NT2/D1 (cell line): Measurements from ENCODE around the gene IFIH1.

ENCODE experiments used
- DNase-seq: peaks from one replicate; pipeline ENCODE4 v3.0.0-alpha.2; 2011; ENCODE audit warnings: low read depth, low spot score
- H3K27me3 ChIP-seq: 2 replicates; pipeline ENCODE4 v1.6.0; 2011; ENCODE audit warnings: mild to moderate bottlenecking; ENCODE audit not compliant: insufficient read length, insufficient read depth
- H3K36me3 ChIP-seq: 2 replicates; pipeline ENCODE4 v1.6.1; 2011; ENCODE audit warnings: mild to moderate bottlenecking, low read length, mixed read lengths; ENCODE audit not compliant: insufficient read depth, insufficient read length
- H3K4me1 ChIP-seq: 2 replicates; pipeline ENCODE4 v1.5.1; 2011; ENCODE audit not compliant: insufficient read depth, insufficient read length
- H3K4me3 ChIP-seq: 2 replicates; pipeline ENCODE4 v1.5.1; 2011; ENCODE audit warnings: low read depth; ENCODE audit not compliant: insufficient read length
- H3K9ac ChIP-seq: 2 replicates; pipeline ENCODE4 v1.6.0; 2011; ENCODE audit warnings: low read depth; ENCODE audit not compliant: insufficient read length
- H3K9me3 ChIP-seq: 2 replicates; pipeline ENCODE4 v1.5.1; 2011; ENCODE audit warnings: mild to moderate bottlenecking, low read length; ENCODE audit not compliant: insufficient read depth
- SUZ12 ChIP-seq: IDR thresholded peaks from 2 replicates; pipeline ENCODE4 v1.6.1; 2011; ENCODE audit not compliant: insufficient read length, insufficient read depth; ENCODE audit errors: extremely low read depth
- YY1 ChIP-seq: IDR thresholded peaks from 2 replicates; pipeline ENCODE4 v1.6.1; 2011; ENCODE audit not compliant: insufficient read length, insufficient read depth
- ZNF274 ChIP-seq: IDR thresholded peaks from 2 replicates; pipeline ENCODE4 v1.6.1; 2011; ENCODE audit warnings: mild to moderate bottlenecking, low read depth, low read length

IFIH1 gene

DNA sequence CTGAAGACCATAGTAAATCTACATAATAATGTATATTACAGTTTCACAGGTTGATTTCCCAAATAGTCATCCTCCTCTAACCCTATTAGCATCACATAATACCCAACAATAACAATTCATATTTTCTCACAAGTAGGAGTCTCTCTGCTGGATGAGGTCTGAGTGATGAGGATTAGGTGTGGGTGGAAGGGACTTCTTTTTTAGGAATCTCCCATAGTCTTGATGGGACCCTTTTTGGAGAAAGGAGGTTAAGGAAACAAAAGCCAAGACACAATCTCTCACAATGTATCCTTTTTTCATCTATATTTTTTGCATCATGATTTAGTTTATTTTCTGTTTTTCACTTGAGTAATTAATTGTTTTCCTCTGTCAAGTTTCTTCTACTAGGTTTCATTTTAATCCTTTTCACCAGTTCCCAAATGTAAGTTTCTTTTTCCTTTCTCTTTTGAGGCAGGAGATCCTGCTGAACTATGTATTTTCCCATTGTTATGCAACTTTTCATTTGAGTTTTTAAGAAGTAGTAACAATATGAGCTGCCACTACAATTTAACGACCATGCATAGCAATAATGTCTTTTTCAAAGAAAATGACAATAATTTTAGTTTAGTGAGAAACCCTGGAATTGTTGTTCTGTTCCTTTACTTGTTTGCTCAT, 2.5 kb upstream of the IFIH1 start:
- Histone ChIP-seq H3K9ac (no peak overlapping the region), H3K4me1 (no peaks in the 10 kb centered on the region), H3K27me3 (peaks cover 38% of the 10 kb centered on the region), H3K9me3 (no peaks in the 10 kb centered on the region), H3K36me3 (no peaks in the 10 kb centered on the region), H3K4me3 (no peak overlapping the region)
- DNase-seq, result no peak
- TF ChIP-seq SUZ12, result no peak
- TF ChIP-seq ZNF274, result no peak
- TF ChIP-seq YY1, result no peak

DNA sequence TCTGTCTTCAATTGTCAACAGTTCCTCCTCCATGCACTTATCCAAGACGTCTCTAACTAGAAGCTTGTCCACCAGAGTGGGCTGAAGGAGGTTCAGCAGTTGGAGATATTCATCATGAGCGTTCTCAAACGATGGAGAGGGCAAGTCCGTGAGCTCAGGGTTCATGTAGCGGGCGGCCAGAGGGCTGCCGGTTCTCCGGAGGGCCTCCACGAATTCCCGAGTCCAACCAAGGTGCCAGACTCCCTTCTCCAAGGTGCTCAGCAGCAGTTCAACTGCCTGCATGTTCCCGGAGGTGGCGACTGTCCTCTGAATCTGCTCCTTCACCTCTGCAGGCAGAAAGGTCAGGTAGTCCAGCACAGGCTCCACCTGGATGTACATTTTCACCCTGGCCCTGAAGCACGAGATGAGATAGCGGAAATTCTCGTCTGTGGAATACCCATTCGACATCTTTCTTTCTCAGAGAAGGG, 590 bp downstream of the IFIH1 start:
- H3K9ac ChIP-seq, result peak overlapping the region; percentile 14
- H3K4me1 ChIP-seq, result no peaks in the 10 kb centered on the region
- DNase-seq, result no peak
- no peaks in the 10 kb centered on the region for H3K36me3 ChIP-seq
- peak overlapping the region; percentile 65 for H3K4me3 ChIP-seq
- TF ChIP-seq ZNF274 (no peak), YY1 (no peak), SUZ12 (no peak)
- no peaks in the 10 kb centered on the region for H3K9me3 ChIP-seq
- peaks cover 40% of the 10 kb centered on the region for H3K27me3 ChIP-seq

DNA sequence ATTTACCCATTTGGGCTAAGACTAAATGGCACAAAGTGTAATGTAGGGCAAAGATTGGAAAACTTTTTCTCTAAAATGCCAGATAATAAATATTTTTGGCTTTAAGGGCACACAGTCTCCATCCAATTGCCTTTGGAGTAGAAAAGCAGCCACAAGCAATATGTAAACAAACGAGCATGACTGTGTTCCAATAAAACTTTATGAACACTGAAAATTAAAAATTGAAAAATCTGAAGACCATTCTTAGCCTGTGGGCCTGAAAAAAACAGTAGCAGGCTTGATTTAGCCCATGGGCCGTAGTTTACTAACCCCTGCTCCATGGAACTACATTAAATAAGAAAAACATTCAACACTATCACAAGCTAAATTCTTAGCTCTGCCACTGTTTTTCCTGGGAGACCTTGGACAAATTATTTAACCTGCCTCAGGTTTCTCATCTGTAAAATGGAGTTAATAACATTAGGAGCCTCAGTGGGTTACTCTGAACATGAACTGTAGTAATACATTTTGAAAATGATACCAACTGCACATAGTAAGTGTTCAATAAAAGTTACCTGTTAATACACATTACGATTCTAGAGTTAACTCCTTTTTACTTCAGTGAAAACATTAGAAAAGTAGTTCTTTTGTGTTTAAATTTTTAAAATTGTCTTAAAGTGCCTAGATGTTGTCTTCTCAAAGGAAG, 1.3 kb downstream of the IFIH1 start:
- no peaks in the 10 kb centered on the region for H3K36me3 ChIP-seq
- no peak for DNase-seq
- H3K9ac ChIP-seq, result no peak overlapping the region
- no peak for TF ChIP-seq YY1
- TF ChIP-seq SUZ12, result no peak
- no peak for TF ChIP-seq ZNF274
- H3K4me1 ChIP-seq, result no peaks in the 10 kb centered on the region
- no peaks in the 10 kb centered on the region for H3K9me3 ChIP-seq
- peaks cover 40% of the 10 kb centered on the region for H3K27me3 ChIP-seq
- H3K4me3 ChIP-seq, result no peak overlapping the region

DNA sequence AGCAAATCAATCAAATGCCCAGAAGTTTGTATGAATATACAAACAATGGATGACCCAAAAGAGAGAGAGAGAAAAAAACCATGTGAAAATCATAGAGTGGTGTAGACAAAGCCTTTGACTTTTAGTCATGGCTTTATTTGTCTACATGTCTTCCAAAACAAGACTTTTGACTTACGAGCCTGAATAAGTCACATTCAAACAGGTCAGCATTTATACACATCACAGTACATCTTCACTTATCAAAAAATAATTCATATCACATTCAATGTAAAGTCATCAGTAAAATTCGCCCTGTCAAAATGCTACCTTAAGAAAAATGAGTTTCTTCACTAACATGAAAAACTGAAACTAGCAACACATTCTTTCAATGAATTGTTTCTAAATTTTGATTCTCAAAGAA, 1.9 kb downstream of the IFIH1 start:
- no peak for DNase-seq
- Histone ChIP-seq H3K27me3 (peaks cover 40% of the 10 kb centered on the region), H3K9ac (no peak overlapping the region), H3K9me3 (no peaks in the 10 kb centered on the region), H3K4me1 (no peaks in the 10 kb centered on the region), H3K4me3 (no peak overlapping the region), H3K36me3 (no peaks in the 10 kb centered on the region)
- TF ChIP-seq SUZ12, result no peak
- TF ChIP-seq ZNF274, result no peak

DNA sequence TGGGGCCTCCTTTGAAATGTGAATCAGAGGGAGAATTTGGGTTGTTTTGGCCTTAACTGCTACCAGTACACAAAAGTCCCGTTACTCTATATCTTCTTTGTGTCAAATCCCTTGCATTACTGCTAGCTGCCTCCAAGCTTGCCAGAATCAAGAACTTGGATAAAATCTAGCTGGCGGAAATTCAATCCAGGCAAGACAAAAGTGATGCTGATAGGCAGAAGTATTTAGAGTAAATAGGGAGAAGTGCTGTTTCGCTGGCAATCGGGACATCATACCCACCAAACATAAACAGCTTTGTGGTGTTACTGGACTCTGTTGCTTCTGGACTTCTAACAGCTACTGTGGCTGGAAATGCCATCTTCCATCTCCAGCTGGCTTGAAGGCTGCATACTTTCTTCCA, 2.5 kb downstream of the IFIH1 start:
- no peaks in the 10 kb centered on the region for H3K4me1 ChIP-seq
- H3K9ac ChIP-seq, result no peak overlapping the region
- TF ChIP-seq ZNF274 (no peak), SUZ12 (no peak), YY1 (no peak)
- no peak for DNase-seq
- peaks cover 40% of the 10 kb centered on the region for H3K27me3 ChIP-seq
- no peaks in the 10 kb centered on the region for H3K36me3 ChIP-seq
- no peak overlapping the region for H3K4me3 ChIP-seq
- H3K9me3 ChIP-seq, result no peaks in the 10 kb centered on the region

DNA sequence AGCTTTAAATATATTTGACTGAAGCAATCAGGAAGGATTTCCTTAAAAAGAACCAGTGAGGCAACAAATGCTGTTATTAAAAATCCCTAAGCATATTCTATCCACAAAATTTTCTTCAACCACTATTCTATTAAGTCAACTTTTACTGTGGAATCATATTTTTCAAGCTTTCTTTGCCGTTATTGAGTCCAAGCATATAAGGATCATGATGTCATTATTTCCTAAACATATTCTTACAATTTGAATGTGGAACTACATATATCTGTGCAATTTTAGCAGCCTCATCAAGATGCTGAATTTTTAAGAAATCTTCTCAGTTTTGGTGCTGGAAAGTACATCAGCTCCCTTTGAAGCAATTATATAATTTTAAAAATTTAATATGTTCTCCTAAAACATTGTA, 5.6 kb downstream of the IFIH1 start:
- Histone ChIP-seq H3K9ac (no peak overlapping the region), H3K27me3 (peaks cover 17% of the 10 kb centered on the region), H3K4me3 (no peak overlapping the region), H3K4me1 (no peaks in the 10 kb centered on the region), H3K36me3 (no peaks in the 10 kb centered on the region), H3K9me3 (no peaks in the 10 kb centered on the region)
- TF ChIP-seq SUZ12 (no peak), ZNF274 (no peak), YY1 (no peak)
- DNase-seq, result no peak

DNA sequence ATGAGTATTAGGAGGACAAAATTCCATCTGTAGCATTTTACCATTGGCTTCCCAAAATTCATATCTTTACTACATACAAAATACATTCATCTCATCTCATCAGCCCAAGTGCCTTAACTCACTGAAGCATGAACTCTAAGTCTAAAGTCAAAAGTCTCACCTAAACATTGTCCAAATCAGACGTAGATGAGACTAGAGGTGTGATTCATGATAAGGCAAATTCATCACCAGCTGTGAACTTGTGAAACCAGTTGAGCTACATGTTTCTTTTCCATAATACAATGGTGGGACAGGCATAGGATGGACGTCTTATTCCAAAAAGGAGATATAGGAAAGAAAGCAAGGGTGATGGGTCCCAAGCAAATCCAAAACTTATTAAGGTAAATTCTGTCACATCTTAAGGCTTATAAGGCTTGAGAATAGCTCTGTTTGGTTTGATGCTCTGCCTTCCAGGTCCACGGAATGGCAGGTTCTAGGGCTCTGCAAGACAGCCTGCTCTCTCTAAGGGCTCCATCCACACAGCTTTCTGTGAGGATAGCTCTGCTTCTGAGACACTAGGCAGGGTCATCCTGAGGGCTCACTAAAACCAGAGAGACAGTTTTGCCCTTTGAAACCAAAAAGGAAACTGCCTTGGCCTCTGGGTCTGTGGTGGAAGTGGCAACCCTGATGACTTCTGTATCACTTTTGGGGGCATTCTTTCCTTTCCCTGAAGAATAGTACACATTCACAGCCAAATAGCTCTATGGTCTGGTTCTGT, 9.6 kb downstream of the IFIH1 start:
- Histone ChIP-seq H3K36me3 (no peaks in the 10 kb centered on the region), H3K9me3 (no peaks in the 10 kb centered on the region), H3K4me3 (no peak overlapping the region), H3K4me1 (no peaks in the 10 kb centered on the region), H3K27me3 (no peaks in the 10 kb centered on the region), H3K9ac (no peak overlapping the region)
- TF ChIP-seq ZNF274 (no peak), SUZ12 (no peak), YY1 (no peak)
- DNase-seq, result no peak
